ENCODE results near the gene IL12RB1. TPM values are rescaled to one million over a fixed set of nuclear protein-coding genes. Genes with fewer than 3 reads are reported as not detected.

The IL12RB1 gene
- total RNA-seq = not detected in 2 replicates

GRCh38 chr19:18086590-18087138, at the start of gene IL12RB1:
TSS of gene IL12RB1 (minus strand) at chr19:18086934. CDS start at chr19:18086823, 111 bp downstream.

GRCh38 chr19:18097217-18097992, 10.7 kb upstream of the IL12RB1 start, which contains the start of gene MAST3:
TSS of gene MAST3 (plus strand) at chr19:18097778. CDS start at chr19:18097793, 15 bp downstream.

Other genes with a start within 250 kb of the IL12RB1 start
- 0.55 and 1.5 TPM in 2 replicates for gene JAK3, start 239.0 kb downstream of the IL12RB1 start, total RNA-seq
- 831 and 949 TPM in 2 replicates for gene RPL18A, start 227.0 kb downstream of the IL12RB1 start, total RNA-seq
- gene SLC5A5, start 215.0 kb downstream of the IL12RB1 start, total RNA-seq = not detected in 2 replicates
- 36.0 and 43.5 TPM in 2 replicates for gene CCDC124, start 153.9 kb downstream of the IL12RB1 start, total RNA-seq
- gene KCNN1, start 119.8 kb downstream of the IL12RB1 start, total RNA-seq = under 0.01 and 0.11 TPM in 2 replicates
- gene ARRDC2, start 78.8 kb downstream of the IL12RB1 start, total RNA-seq = 6.2 and 7.7 TPM in 2 replicates
- gene MAST3, start 10.8 kb upstream of the IL12RB1 start, total RNA-seq = 1.2 and 2.7 TPM in 2 replicates
- 8.7 and 15.7 TPM in 2 replicates for gene PIK3R2, start 66.2 kb upstream of the IL12RB1 start, total RNA-seq
- gene IFI30, start 86.9 kb upstream of the IL12RB1 start, total RNA-seq = 0.87 and 2.3 TPM in 2 replicates
- 11.6 and 20.9 TPM in 2 replicates for gene MPV17L2, start 106.3 kb upstream of the IL12RB1 start, total RNA-seq
- 0.89 and 1.5 TPM in 2 replicates for gene RAB3A, start 117.1 kb upstream of the IL12RB1 start, total RNA-seq
- under 0.01 and 0.44 TPM in 2 replicates for gene PDE4C, start 139.5 kb upstream of the IL12RB1 start, total RNA-seq
- 0.44 and 0.50 TPM in 2 replicates for gene IQCN, start 187.5 kb upstream of the IL12RB1 start, total RNA-seq
- gene JUND, start 194.7 kb upstream of the IL12RB1 start, total RNA-seq = 136 and 174 TPM in 2 replicates
- 122 and 207 TPM in 2 replicates for gene LSM4, start 236.1 kb upstream of the IL12RB1 start, total RNA-seq

Data from uterine smooth muscle cell (primary cell).